Loucy (cell line): ENCODE measurements around the gene GTSE1.

Experiments used
- CTCF ChIP-seq: fragments of 200-600 bp; sonication (generic); conservative IDR thresholded peaks from 2 replicates; pipeline ENCODE4 v1.5.1; 2014; ENCODE audit warnings: mild to moderate bottlenecking, antibody characterized with exemption, low read length
- EZH2phosphoT487 ChIP-seq: fragments of 200-600 bp; IDR thresholded peaks from 2 replicates; pipeline ENCODE4 v1.6.1; 2018; ENCODE audit warnings: antibody characterized with exemption, mild to moderate bottlenecking, moderate library complexity, borderline replicate concordance

- TF ChIP-seq CTCF (no peak), EZH2phosphoT487 (no peak)
Observed at GRCh38 chr22:46362203-46362933, 65.7 kb downstream of the GTSE1 start.
